ENCODE measurements around the gene HOMER2.
"Not testable (repeated sequence)": the region's sequence is repeated elsewhere in the genome, so short reads cannot be mapped to it uniquely, and the experiment has no call there.

Gene HOMER2

GRCh38 chr15:82952158-82953081 is at the start of gene HOMER2:
Gene HOMER2, minus strand, starts transcription at chr15:82952720. Its CDS starts 185 bp downstream, at chr15:82952535.
- peak; percentile 27 for DNase-seq (ENCODE audit: low spot score)

DNA sequence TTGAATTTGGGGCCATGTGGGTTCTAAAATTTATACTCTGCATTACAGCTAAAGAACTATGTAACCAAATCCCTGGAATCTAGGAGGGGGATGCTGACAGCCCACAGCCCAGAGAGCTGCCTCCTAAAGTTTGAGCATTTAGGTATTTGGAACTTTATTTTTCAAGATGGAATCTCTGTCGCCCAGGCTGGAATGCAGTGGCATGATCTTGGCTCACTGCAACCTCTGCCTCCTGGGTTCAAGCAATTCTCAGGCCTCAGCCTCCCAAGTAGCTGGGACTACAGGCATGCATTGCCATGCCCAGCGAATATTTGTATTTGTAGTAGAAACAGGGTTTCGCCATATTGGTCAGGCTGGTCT is 48.1 kb upstream of the HOMER2 start:
- DNase-seq (ENCODE audit: low spot score), result not testable (repeated sequence)

DNA sequence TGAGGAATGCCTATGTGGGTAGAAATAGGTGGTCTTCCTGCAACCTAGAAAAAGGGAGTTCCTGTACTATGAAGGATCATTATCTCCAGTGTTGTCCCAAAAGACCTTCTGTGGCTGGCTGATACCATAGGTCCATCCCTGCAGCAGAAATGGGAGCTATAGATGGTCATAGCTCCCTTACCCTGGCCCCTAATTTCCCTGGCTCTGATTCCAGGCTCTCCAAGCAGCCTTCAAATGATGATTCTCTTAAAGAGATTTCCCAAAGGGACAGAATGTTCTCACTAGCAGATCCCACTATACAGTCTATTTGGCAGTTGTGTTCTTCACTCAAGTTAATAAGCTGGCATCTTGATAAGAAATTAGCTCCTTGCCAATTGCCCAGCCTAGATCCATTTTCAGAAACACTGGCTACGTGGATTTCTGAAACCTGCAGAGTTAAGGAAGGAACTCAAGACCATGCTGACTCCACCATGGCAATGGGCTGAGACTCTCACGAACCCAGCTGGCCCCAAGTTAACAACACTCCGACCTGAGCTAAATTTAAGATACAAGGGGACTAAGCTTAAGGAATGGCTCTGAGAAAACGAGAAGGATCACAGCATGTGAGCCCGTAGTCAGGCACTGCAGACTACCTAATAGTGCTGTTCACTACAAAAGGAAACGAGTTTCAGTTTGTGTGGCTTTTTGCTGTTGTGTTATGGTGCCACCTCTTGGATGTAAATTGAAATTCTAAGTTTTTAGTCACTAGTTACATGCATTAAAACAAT is 47.6 kb upstream of the HOMER2 start:
- peak; percentile 67 for DNase-seq (ENCODE audit: low spot score)

- no peak for DNase-seq (ENCODE audit: low spot score)
These were observed 46.9 kb upstream of the HOMER2 start for GRCh38 chr15:82999426-82999825.

DNA sequence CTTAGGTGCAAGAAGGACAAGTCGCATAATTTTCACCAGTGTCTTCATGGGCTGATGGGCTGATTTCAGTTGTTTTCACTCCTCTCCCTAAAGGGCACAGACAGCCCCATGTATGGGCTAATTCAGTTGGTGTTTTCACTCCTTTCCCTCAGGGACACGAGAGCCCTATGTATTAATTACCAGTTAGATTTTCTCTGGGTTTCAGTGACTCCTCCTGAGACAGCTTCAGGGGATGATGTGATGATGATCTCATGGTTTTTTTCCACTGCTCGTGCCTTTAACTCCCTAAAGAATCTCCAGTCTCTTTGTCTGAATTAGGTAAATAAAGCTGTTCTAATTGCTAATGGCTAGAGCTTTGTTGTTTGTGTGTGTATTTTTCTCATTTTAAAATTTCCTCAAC is 43.4 kb upstream of the HOMER2 start:
- no peak for DNase-seq (ENCODE audit: low spot score)

GRCh38 chr15:82995076-82995475 is 42.6 kb upstream of the HOMER2 start:
- no peak for DNase-seq (ENCODE audit: low spot score)

GRCh38 chr15:82993144-82993543 is 40.6 kb upstream of the HOMER2 start:
- DNase-seq (ENCODE audit: low spot score), result no peak

- no peak for DNase-seq (ENCODE audit: low spot score)
These were observed 40.0 kb upstream of the HOMER2 start for GRCh38 chr15:82992436-82992998.

GRCh38 chr15:82986442-82986780 is 33.9 kb upstream of the HOMER2 start:
- DNase-seq (ENCODE audit: low spot score), result no peak

GRCh38 chr15:82985688-82986441 is 33.3 kb upstream of the HOMER2 start, which contains the start of gene RAMAC:
Gene RAMAC, plus strand, starts transcription at chr15:82986210. Its CDS starts 2,809 bp downstream, at chr15:82989019.
- DNase-seq (ENCODE audit: low spot score), result peak; percentile 99

- DNase-seq (ENCODE audit: low spot score), result no peak
These were observed 28.5 kb upstream of the HOMER2 start for GRCh38 chr15:82980981-82981380.

DNA sequence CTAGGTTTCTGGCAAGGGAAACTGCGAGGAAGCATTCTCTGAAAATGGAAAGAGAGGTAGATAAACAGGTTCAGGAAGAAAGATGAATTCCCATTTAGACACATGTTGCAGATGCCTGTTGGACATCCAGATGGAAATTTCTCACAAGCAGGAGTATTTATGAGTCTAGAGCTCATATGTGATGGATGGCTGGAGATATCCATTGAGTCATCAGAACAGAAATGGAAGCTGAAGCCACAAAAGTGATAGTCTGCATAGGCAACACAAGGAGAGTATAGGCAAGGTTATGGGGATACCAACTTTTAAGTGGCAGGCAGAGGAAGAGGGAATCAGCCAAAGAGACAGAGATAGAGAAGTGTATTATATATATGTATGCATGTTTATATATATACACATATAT is 27.2 kb upstream of the HOMER2 start:
- DNase-seq (ENCODE audit: low spot score), result no peak

DNA sequence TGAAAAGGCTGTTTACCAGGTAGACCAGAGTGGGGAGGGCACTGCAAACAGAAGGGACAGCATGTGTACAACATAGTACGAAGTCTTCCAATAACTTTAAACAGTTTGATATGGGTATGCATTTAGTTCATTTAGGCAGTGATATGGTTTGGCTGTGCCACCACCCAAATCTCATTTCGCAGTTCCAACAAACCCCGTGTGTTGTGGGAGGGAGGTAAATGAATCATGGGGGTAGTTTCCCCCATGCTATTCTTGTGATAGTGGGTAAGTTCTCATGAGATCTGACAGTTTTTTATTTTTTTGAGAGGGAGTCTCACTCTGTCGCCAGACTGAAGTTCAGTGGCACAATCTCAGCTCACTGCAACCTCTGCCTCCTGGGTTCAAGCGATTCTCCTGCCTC is 25.9 kb upstream of the HOMER2 start:
- no peak for DNase-seq (ENCODE audit: low spot score)

- DNase-seq (ENCODE audit: low spot score), result no peak
These were observed 24.6 kb upstream of the HOMER2 start for GRCh38 chr15:82977076-82977475.

GRCh38 chr15:82972990-82973389 is 20.5 kb upstream of the HOMER2 start:
- DNase-seq (ENCODE audit: low spot score), result no peak

DNA sequence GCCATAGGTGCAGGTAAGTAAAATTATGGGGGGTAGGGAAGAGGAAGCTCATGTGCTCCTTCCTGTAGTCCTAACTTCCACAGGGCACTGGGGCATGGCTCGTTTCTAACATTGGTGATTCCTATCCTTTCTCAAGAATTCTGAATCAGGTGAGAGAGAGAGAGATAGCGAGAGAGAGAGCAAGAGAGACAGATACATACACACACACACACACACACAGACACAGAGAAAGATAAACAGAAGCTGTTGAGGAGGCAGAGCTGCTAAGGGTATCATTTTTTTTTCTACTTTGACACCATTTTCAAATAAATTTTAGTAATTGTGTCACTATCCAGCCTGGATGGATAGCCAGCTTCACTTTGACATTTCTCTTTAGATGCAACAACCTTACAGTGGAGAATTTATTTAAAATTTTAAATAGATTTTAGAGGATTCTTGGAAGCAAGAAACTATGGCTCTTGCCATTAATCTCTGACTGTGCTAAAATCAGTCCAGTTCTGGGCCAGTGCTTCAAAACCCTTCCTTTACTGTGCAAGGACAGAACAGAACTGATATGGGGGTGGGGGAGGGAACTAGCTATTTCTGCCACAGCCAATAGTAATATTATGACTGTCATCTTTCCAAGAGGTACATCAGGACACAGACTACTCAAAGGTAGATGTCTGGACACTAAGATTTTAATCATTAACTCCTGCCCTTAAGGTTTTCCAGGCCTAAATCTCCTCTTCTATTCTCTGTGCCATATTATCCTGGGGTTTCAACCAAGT is 18.9 kb upstream of the HOMER2 start:
- DNase-seq (ENCODE audit: low spot score), result no peak

DNA sequence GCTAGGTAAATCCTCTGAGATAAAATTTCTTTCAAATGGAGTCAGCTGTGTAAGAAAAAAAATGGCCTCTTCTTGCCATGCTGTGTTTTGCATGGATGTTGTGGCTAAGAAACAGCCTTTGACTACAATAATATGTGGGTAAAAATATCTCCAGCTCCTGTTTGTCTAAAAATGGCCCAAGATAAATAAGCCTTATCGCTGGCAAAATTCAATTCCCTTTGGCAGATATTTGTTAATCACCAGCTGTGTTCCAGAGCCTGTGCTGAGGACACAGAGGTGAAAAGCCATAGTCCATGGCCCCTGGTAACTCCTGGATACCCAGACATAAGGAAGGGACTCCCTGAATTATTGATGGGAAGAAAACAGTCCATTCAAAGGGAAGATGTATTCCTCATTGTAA is 18.2 kb upstream of the HOMER2 start:
- DNase-seq (ENCODE audit: low spot score), result no peak

DNA sequence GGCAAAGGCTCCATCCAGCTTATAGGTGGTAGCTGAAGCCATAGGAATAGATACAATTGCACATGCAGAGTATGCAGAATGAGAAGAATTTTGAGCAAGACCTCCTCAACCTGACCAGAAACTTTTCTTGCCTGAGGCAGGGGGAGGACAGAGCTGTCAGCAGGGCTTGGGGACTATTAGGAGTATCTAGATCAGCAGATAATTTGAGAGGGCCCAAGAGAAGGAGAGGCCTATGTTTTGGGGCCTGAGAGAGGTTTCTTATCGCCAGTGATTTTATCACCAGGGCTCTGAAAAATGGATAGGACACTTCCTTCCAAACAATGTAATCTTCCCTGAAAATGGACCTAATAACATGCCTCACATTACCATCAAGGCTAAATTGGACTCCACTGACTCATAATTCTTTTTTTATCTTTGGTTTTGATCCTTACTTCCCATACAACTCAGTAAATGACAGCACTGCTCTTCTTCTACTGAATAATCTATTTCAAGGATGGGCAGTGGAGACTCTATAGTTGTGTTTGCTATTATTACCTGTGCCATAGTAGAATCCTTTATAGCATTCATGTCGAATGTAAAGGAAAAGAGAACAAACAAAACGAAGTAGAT is 17.7 kb upstream of the HOMER2 start:
- DNase-seq (ENCODE audit: low spot score), result no peak

- no peak for DNase-seq (ENCODE audit: low spot score)
These were observed 16.8 kb upstream of the HOMER2 start for GRCh38 chr15:82969353-82969752.

DNA sequence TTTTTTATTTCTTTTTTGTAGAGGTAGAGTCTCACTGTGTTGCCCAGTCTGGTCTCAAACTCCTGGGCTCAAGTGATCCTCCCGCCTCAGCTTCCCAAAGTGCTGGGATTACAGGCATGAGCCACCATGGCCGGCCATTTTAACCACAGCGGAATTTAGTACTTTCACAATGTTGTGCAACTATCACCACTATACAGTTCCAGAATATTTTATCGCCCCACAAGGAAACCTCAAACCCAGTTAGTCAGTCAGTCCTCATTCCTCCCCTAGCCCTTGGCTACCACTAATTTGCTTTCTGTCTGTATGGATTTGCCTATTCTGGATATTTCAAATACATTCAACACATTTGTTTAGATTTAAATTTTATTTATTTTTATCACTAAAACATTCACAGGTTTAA is 15.5 kb upstream of the HOMER2 start:
- no peak for DNase-seq (ENCODE audit: low spot score)

DNA sequence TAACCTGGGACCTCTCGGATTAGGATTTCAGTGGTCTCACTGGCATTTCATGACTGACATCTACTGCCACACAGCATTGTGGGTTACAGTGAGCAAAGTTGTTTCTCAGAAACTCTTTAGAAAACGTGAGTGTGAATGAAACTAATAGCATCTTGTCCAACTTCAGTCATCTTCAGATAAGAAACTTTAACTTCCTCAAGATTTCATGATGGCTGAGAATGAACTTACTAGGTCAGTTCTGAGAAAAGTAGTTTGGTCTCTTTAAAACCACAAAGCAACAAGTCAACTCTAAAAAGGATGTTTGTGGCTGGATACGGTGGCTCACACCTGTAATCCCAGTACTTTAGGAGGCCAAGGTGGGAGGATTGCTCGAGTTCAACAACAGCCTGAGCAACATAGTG is 14.2 kb upstream of the HOMER2 start:
- no peak for DNase-seq (ENCODE audit: low spot score)

Measured in cerebellar cortex (tissue), 1 donor.